Ovary (tissue), 3 donors: Measurements from ENCODE around the gene AKR1B1.

Experiments used
- CTCF ChIP-seq, 3 donors: fragments of 450-650 bp in 2 of 3; fragments of 200-600 bp in 1 of 3; IDR thresholded peaks; one replicate each; pipeline versions ENCODE4 v1.5.1 to v1.8.0; 2016 to 2022; ENCODE audit warnings: antibody characterized with exemption in 3 of 3, mild to moderate bottlenecking in 1 of 3
- EP300 ChIP-seq: sonication (generic); formaldehyde crosslinking; IDR thresholded peaks from one replicate; pipeline ENCODE4 v1.6.1; 2017; ENCODE audit warnings: antibody characterized with exemption
- POLR2A ChIP-seq: fragments of 450-650 bp; IDR thresholded peaks from one replicate; pipeline ENCODE4 v1.6.1; 2017; ENCODE audit warnings: antibody characterized with exemption, mild to moderate bottlenecking, moderate library complexity
- donor health status: DM: no; HTN: no; CAD: no.

DNA sequence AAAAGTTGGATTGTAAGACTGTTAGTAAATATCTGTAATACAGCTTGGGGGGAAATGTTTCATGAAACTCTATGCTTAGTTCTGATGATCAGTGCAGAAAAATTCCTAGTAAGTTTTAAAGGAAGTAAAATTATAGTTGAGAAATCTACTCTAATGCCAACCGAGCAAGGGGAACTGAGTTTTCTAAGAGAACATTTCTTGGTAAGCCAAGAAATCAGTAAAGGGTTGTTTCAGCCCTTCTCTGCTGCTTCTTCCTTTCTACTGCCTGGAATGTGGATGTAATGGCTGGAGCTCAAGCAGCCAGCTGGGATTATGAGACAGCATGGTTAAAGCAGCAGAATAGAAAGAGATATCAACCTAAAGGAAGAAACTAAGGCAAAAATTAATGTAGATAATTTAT is 15.9 kb upstream of the AKR1B1 start:
- TF ChIP-seq CTCF (IDR thresholded peaks at IDR 0.05) (no peak), POLR2A (no peak), EP300 (no peak)
